ENCODE measurements around the gene PTPRG.

Gene PTPRG

GRCh38 chr3:61625429-61625828, 64.1 kb downstream of the PTPRG start:
- DNase-seq, result no peak

- no peak for DNase-seq
These were observed 65.1 kb downstream of the PTPRG start for GRCh38 chr3:61626484-61626883.

GRCh38 chr3:61627768-61628185, 66.4 kb downstream of the PTPRG start:
- DNase-seq, result peak; percentile 92

GRCh38 chr3:61628636-61629035, 67.3 kb downstream of the PTPRG start:
- DNase-seq, result no peak

GRCh38 chr3:61629442-61629841, 68.1 kb downstream of the PTPRG start:
- DNase-seq, result no peak

GRCh38 chr3:61631108-61631769, 69.9 kb downstream of the PTPRG start:
- DNase-seq, result no peak

GRCh38 chr3:61632568-61633175, 71.3 kb downstream of the PTPRG start:
- DNase-seq, result peak; percentile 48

GRCh38 chr3:61634678-61635077, 73.3 kb downstream of the PTPRG start:
- DNase-seq, result no peak

- DNase-seq, result no peak
These were observed 76.0 kb downstream of the PTPRG start for GRCh38 chr3:61637088-61638051.

GRCh38 chr3:61638741-61639140, 77.4 kb downstream of the PTPRG start:
- DNase-seq, result peak; percentile 64

- DNase-seq, result no peak
These were observed 78.6 kb downstream of the PTPRG start for GRCh38 chr3:61639991-61640390.

- DNase-seq, result no peak
These were observed 83.8 kb downstream of the PTPRG start for GRCh38 chr3:61645148-61645547.

- DNase-seq, result no peak
These were observed 85.0 kb downstream of the PTPRG start for GRCh38 chr3:61646360-61646759.

- DNase-seq, result no peak
These were observed 85.6 kb downstream of the PTPRG start for GRCh38 chr3:61646851-61647525.

- DNase-seq, result no peak
These were observed 87.1 kb downstream of the PTPRG start for GRCh38 chr3:61648481-61648880.

- DNase-seq, result no peak
These were observed 88.2 kb downstream of the PTPRG start for GRCh38 chr3:61649381-61650170.

GRCh38 chr3:61650276-61650675, 88.9 kb downstream of the PTPRG start:
- peak; percentile 26 for DNase-seq

- no peak for DNase-seq
These were observed 89.5 kb downstream of the PTPRG start for GRCh38 chr3:61650719-61651410.

- no peak for DNase-seq
These were observed 96.3 kb downstream of the PTPRG start for GRCh38 chr3:61657689-61658088.

- no peak for DNase-seq
These were observed 101.5 kb downstream of the PTPRG start for GRCh38 chr3:61662861-61663260.

- DNase-seq, result no peak
These were observed 102.2 kb downstream of the PTPRG start for GRCh38 chr3:61663356-61664104.

All from HCEC 1CT (cell line).